HG03064 (cell line): ENCODE measurements around the gene USF3.

Source experiments
- ATAC-seq: cut with Tn5 transposase; IDR thresholded peaks from one replicate; pipeline ENCODE4 v1.9.1; 2021; ENCODE audit warnings: low read depth; ENCODE audit not compliant: unreplicated experiment

Gene USF3

GRCh38 chr3:113615976-113616375, 80.5 kb downstream of the USF3 start:
- no peak for ATAC-seq

GRCh38 chr3:113614402-113614801, 82.0 kb downstream of the USF3 start:
- no peak for ATAC-seq

- no peak for ATAC-seq
Measured at GRCh38 chr3:113607219-113607596, 89.2 kb downstream of the USF3 start.

- ATAC-seq, result peak; percentile 100
Measured at GRCh38 chr3:113606539-113607218, 89.8 kb downstream of the USF3 start.

GRCh38 chr3:113602836-113603235, 93.6 kb downstream of the USF3 start:
- ATAC-seq, result no peak

- ATAC-seq, result no peak
Measured at GRCh38 chr3:113602256-113602655, 94.2 kb downstream of the USF3 start.

GRCh38 chr3:113601240-113601639, 95.2 kb downstream of the USF3 start:
- ATAC-seq, result no peak

- no peak for ATAC-seq
Measured at GRCh38 chr3:113600418-113601182, 95.8 kb downstream of the USF3 start.
